Measurements from ENCODE around the gene ATAD3A.

Gene ATAD3A

GRCh38 chr1:1574721-1575537 is 63.0 kb downstream of the ATAD3A start, which contains the start of gene SSU72 (continued):
- TF ChIP-seq INSM2 (tag by site-specific recombination; IDR thresholded peaks at IDR 0.05) = peak; percentile 56; the same call in 1 of the 2 replicates
- no peak for TF ChIP-seq ZNF768 (tag by site-specific recombination; IDR thresholded peaks at IDR 0.05)
- TF ChIP-seq PBX3 (CRISPR knock-in tag; IDR thresholded peaks at IDR 0.05) = no peak
- TF ChIP-seq, protein P1, sequence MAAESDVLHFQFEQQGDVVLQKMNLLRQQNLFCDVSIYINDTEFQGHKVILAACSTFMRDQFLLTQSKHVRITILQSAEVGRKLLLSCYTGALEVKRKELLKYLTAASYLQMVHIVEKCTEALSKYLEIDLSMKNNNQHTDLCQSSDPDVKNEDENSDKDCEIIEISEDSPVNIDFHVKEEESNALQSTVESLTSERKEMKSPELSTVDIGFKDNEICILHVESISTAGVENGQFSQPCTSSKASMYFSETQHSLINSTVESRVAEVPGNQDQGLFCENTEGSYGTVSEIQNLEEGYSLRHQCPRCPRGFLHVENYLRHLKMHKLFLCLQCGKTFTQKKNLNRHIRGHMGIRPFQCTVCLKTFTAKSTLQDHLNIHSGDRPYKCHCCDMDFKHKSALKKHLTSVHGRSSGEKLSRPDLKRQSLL (tag by site-specific recombination; IDR thresholded peaks at IDR 0.05) = no peak
- no peak for TF ChIP-seq PRDM1 (tag by site-specific recombination; IDR thresholded peaks at IDR 0.05)
- TF ChIP-seq ZNF596 (tag by site-specific recombination; IDR thresholded peaks at IDR 0.05) = no peak
- TF ChIP-seq, protein P2, sequence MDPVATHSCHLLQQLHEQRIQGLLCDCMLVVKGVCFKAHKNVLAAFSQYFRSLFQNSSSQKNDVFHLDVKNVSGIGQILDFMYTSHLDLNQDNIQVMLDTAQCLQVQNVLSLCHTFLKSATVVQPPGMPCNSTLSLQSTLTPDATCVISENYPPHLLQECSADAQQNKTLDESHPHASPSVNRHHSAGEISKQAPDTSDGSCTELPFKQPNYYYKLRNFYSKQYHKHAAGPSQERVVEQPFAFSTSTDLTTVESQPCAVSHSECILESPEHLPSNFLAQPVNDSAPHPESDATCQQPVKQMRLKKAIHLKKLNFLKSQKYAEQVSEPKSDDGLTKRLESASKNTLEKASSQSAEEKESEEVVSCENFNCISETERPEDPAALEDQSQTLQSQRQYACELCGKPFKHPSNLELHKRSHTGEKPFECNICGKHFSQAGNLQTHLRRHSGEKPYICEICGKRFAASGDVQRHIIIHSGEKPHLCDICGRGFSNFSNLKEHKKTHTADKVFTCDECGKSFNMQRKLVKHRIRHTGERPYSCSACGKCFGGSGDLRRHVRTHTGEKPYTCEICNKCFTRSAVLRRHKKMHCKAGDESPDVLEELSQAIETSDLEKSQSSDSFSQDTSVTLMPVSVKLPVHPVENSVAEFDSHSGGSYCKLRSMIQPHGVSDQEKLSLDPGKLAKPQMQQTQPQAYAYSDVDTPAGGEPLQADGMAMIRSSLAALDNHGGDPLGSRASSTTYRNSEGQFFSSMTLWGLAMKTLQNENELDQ (tag by site-specific recombination; IDR thresholded peaks at IDR 0.05; ENCODE audit: low read depth) = no peak
- peak; percentile 44 for TF ChIP-seq ZNF600 (tag by site-specific recombination; IDR thresholded peaks at IDR 0.05)

- ChIA-PET POLR2A (interaction anchor here (0.6 to 1.3 kb wide), 3 partner anchors 38 to 117 kb away, joined by 3 to 6 read pairs (median 4); partner anchors contain the start of gene MIB2), CTCF (no interaction called here)
- no peak overlapping the region for H3K4me3 ChIP-seq (ENCODE audit: low read depth, low read length)
- no peaks in the 10 kb centered on the region for H3K9me3 ChIP-seq (ENCODE audit: control insufficient read depth, insufficient read depth, low read depth, low read length)
- TF ChIP-seq ZNF600 (tag by site-specific recombination; IDR thresholded peaks at IDR 0.05) = 0 out of 2 replicates have a peak, but pooled peaks have one; percentile 31
- 0 out of 2 replicates have a peak, but pooled peaks have one; percentile 37 for TF ChIP-seq GLIS1 (tag by site-specific recombination; IDR thresholded peaks at IDR 0.05)
- TF ChIP-seq ZNF114 (tag by site-specific recombination; IDR thresholded peaks at IDR 0.05) = no peak
- TF ChIP-seq SP2 (tag by site-specific recombination; IDR thresholded peaks at IDR 0.05) = 0 out of 2 replicates have a peak, but pooled peaks have one; percentile 10
- H3K27ac ChIP-seq (ENCODE audit: extremely low read depth, low read depth, low read length) = no peak overlapping the region
- H3K36me3 ChIP-seq (ENCODE audit: control insufficient read depth in 2 of 2, insufficient read depth in 1 of 2, low read length in 2 of 2) = peaks cover 0 to 6% of the 10 kb centered on the region in 2 experiments; a peak in 2 of 3 replicates
- H3K4me1 ChIP-seq (ENCODE audit: control insufficient read depth, insufficient read depth, low read length) = no peaks in the 10 kb centered on the region
These were observed 65.5 kb downstream of the ATAD3A start for GRCh38 chr1:1577367-1578011.

DNA sequence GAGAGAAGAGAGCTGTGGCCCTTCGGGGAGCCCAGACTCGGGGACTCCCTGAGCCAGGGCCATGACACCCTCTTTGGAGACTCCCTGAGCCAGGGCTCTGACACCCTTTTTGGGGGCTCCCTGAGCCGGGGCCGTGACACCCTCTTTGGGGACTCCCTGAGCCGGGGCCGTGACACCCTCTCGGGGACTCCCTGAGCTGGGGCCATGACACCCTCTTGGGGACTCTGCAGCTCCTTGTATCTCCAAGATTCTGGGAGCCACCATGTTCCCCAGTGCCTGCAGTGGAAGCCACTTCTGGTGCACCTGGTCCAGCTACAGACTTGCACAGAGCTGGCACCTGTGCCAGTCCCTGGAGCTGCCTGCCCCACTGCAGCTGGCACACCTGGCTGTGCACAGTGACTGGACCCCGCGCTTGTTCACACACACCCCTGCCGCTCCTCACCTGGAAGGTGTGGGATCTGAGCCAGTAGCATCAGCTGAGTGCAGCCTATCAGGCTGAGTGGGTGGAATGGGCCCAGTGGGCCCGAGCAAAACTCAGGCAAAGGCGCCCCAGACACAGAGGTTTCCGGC is 66.5 kb downstream of the ATAD3A start:
- H3K36me3 ChIP-seq (ENCODE audit: control insufficient read depth in 2 of 2, insufficient read depth in 1 of 2, low read length in 2 of 2) = no peaks in the 10 kb centered on the region
- H3K4me3 ChIP-seq (ENCODE audit: low read depth, low read length) = no peak overlapping the region
- H3K4me1 ChIP-seq (ENCODE audit: control insufficient read depth, insufficient read depth, low read length) = no peaks in the 10 kb centered on the region
- H3K9me3 ChIP-seq (ENCODE audit: control insufficient read depth, insufficient read depth, low read depth, low read length) = no peaks in the 10 kb centered on the region
- ChIA-PET CTCF (no interaction called here), POLR2A (interaction anchor here (0.6 to 1.3 kb wide), 4 partner anchors 11 to 130 kb away, joined by 4 to 6 read pairs (median 5); partner anchors contain the start of gene MIB2)
- H3K27ac ChIP-seq (ENCODE audit: extremely low read depth, low read depth, low read length) = no peak overlapping the region
- TF ChIP-seq ZNF112 (tag by site-specific recombination; IDR thresholded peaks at IDR 0.05) (no peak), BCL11B (tag by site-specific recombination; IDR thresholded peaks at IDR 0.05; ENCODE audit: low read depth) (no peak), ATF2 (tag by site-specific recombination; IDR thresholded peaks at IDR 0.05; ENCODE audit: low read depth) (no peak), ZNF335 (tag by site-specific recombination; conservative IDR thresholded peaks at IDR 0.05) (no peak), ZFHX2 (tag by site-specific recombination; conservative IDR thresholded peaks at IDR 0.05) (no peak)
- TF ChIP-seq, protein P3, sequence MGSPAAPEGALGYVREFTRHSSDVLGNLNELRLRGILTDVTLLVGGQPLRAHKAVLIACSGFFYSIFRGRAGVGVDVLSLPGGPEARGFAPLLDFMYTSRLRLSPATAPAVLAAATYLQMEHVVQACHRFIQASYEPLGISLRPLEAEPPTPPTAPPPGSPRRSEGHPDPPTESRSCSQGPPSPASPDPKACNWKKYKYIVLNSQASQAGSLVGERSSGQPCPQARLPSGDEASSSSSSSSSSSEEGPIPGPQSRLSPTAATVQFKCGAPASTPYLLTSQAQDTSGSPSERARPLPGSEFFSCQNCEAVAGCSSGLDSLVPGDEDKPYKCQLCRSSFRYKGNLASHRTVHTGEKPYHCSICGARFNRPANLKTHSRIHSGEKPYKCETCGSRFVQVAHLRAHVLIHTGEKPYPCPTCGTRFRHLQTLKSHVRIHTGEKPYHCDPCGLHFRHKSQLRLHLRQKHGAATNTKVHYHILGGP (tag by site-specific recombination; IDR thresholded peaks at IDR 0.05) = no peak
